ENCODE results near the gene MEG3.

MEG3 gene

GRCh38 chr14:100901391-100902183 lies 75.7 kb downstream of the MEG3 start:
- no peak for DNase-seq

- no peak for DNase-seq
Measured at GRCh38 chr14:100902295-100903133, 76.6 kb downstream of the MEG3 start.

GRCh38 chr14:100903134-100903468 lies 77.2 kb downstream of the MEG3 start:
- no peak for DNase-seq

- no peak for DNase-seq
Measured at GRCh38 chr14:100903672-100904185, 77.8 kb downstream of the MEG3 start, which contains the start of gene RTL1. Gene RTL1 (minus strand): TSS chr14:100903722. CDS start chr14:100884788, 18,934 bp downstream.

- DNase-seq = no peak
Measured at GRCh38 chr14:100904307-100905087, 78.6 kb downstream of the MEG3 start.

GRCh38 chr14:100905166-100905565 lies 79.2 kb downstream of the MEG3 start:
- DNase-seq = no peak

GRCh38 chr14:100906420-100906819 lies 80.5 kb downstream of the MEG3 start:
- no peak for DNase-seq

GRCh38 chr14:100907240-100907639 lies 81.3 kb downstream of the MEG3 start:
- DNase-seq = no peak

- DNase-seq = no peak
Measured at GRCh38 chr14:100909439-100909838, 83.5 kb downstream of the MEG3 start.

Data from bone marrow (tissue), 2 donors.